Measurements from ENCODE around the gene PAIP1.
"Not testable (repeated sequence)": the region's sequence is repeated elsewhere in the genome, so short reads cannot be mapped to it uniquely, and the experiment has no call there.

PAIP1 gene

GRCh38 chr5:43514816-43515677, 41.8 kb downstream of the PAIP1 start, which contains the start of gene C5orf34:
C5orf34 (minus strand) TSS chr5:43515148; CDS start chr5:43509339, 5,809 bp downstream.
- DNase-seq, result peak; percentile 90

GRCh38 chr5:43514471-43514815, 42.4 kb downstream of the PAIP1 start:
- DNase-seq, result peak; percentile 45

GRCh38 chr5:43514025-43514424, 42.9 kb downstream of the PAIP1 start:
- DNase-seq, result peak; percentile 9

DNA sequence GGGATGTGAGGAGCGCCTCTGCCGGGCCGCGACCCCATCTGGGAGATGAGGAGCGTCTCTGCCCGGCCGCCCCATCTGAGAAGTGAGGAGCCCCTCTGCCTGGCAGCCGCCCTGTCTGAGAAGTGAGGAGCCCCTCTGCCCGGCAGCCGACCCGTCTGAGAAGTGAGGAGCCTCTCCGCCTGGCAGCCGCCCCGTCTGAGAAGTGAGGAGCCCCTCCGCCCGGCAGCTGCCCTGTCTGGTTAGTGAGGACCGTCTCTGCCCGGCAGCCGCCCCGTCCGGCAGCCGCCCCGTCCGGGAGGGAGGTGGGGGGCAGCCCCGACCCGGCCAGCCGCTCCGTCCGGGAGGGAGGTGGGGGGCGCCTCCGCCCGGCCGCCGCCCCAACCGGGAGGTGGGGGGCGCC, 45.8 kb downstream of the PAIP1 start:
- DNase-seq, result not testable (repeated sequence)

DNA sequence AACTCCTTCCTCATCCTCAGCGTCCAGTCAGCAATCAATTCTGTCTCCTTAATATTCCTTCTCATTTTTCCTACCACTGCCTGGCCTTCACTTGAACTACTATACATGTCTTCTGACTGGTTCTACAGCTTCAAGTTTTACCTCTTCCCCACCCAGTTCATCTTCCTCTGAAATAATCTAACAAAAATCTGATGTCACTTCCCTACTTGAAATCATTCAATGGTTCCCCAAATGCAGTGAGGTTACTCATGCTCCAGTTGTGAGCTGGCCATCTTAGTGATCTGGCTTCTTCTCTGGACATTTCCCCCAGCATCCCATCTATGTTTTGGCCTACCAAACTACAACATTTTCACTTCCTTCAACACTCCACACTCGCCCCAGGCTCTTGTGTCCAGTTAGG, 58.3 kb downstream of the PAIP1 start:
- no peak for DNase-seq

DNA sequence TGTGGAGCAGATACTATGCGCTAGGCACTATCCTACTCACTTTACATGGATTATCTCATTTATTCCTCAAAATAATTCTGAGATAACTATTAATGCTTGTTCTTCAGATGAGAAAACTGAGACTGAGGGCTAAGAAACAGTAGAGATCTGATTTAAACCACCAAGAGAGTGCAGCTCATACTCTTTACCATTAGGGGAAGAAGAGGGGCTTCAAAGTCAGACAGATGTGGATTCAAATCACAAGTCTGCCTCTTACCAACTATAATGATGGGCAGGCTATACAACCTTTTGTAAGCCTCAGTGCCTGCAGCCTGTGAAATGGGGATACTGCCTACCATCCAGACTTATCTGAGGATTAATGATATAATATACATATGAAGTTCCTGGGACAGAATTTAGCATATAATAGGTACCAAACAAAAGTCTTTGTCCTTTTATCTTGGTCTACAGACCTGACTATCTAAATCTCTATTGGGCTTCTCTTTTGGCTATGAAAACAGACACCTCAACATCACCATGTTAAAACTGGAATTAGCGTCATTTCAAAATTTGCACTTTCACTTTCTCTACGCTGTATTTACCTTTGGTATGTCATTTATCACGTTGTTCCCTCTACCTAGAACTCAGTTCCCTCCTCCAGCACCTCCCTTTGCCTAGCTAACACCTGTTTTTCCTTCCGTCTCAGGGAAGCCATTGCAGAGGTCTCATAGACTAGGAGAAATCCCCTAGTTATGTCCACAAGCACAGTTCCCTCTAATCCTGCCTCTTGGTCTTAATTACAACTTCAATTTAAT, 59.4 kb downstream of the PAIP1 start:
- no peak for DNase-seq

GRCh38 chr5:43491326-43491725, 65.6 kb downstream of the PAIP1 start:
- DNase-seq, result no peak

DNA sequence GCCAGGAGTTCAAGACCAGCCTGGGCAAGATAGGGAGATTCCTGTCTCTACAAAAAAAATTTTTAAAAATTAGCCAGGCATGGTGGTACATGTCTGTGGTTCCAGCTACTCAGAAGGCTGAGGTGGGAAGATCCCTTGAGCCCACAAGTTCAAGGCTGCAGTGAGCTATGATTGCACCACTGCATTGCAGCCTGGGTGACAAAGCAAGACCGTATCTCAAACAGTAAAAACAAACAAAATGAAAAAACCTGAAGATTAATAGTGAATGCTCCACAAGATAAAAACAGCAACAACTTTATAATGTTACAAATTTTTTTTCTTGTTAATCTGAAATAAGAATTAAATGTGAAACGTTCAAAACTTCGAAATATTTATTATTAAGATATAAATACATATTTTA, 70.5 kb downstream of the PAIP1 start:
- no peak for DNase-seq

DNA sequence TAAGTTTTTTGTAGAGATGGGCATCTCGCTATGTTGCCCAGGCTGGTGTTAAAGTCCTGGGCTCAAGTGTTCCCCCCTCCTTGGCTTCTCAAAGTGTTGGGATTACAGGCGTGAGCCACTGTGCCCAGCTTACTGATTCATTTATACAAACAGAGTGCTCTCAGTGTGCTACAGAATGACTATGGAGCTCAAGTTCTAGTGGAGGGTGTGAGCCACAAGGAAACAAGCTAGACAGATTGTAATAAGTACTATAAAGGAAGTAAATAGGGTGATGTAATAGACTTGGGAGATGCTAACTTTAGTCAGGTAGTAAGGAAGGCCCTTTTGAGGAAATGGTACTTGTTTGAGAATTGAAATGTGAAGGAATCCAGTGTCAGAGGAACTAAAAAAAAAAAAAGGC, 71.5 kb downstream of the PAIP1 start:
- DNase-seq, result no peak

GRCh38 chr5:43484106-43484849, 72.6 kb downstream of the PAIP1 start:
- peak; percentile 80 for DNase-seq

DNA sequence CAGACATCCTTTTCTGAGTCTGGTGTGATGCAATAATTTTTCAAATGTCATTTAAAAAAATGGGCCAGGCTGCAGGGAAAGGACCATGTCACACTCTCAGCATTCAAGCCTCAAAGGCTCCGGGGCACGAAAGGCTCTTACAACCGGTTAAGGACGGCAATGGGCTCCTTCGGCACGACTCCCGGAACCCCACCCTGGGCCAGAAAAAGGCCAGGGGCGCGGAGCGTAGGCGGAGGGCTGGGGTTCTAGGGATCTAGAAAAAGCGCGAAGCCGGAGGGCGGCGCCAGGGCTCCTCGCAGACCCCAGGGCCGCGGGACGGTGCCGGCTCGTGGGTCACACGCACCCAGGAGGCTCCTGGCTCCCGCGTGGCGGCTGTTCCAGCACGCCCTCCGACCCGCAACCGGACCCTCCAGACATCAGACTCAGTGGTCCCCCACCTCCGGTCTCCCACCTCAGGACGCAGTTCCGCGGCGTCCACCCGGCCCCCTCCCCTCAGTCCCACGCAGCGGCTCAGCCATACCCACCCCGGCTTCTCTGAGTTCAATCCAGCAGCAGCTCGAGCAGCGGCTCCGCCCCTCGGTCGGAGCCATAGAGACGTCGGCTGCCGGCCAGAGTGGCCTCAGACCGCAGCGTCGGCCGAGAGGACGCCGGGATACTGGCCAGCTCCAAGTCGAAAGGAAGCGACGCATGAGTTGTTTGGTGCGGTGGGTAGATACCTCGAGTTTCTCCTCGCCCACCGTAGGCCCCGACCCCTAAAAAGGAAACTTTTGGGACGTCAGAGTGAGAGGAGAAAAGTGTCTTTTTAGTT, 73.4 kb downstream of the PAIP1 start, which contains the start of gene TMEM267:
TMEM267 (minus strand) TSS at position 568 of the 808 bp plus-strand sequence. CDS start 29,896 bp downstream, outside the sequence.
- peak; percentile 72 for DNase-seq

DNA sequence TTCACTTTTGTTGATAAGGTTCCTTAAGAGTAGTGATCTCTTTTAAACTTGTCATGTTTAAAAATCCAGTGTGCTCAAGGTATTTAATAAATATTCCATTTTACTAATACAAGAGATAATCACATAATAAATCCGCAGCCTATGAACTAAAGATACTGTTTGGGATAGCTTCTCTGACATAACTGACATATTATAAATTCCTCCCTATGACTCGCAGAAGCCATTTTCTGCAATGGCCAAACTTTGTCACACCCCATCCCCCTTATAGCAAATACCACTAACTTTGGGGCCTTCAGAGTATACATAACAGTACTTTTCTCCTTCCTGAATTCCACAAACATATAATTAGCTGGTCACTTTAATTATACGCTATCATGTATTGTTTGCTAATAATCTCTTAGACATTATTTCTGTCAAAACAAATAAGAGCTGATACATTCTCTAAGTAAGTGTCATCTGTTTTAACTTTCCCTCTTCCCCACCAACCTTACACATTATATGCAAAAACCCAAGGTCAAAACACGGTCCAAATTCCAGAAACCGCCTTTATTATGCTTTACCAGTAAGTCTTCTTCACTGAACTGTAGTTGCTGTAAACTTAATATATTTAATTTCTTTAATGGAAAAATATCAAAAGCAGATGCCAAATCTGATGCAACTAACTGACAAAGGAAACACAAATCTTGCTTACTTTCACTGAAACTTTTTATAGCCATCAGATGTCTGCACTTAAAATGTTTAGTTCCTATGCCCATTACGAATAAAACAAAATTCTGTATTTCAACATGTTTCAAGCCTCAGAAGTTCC, 74.2 kb downstream of the PAIP1 start:
- peak; percentile 62 for DNase-seq
